ENCODE measurements around the gene ZAP70. TPM values are rescaled to one million over a fixed set of nuclear protein-coding genes. Genes with fewer than 3 reads are reported as not detected.

The ZAP70 gene
- total RNA-seq, 1 donor from 2014 or later: 3.8 TPM

GRCh38 chr2:97703741-97704140 lies 9.6 kb upstream of the ZAP70 start:
- H3K9me3 Mint-ChIP-seq (ENCODE audit: low read depth): no peaks in the 10 kb centered on the region
- no peak for DNase-seq (ENCODE audit: low spot score, unreplicated experiment)

DNA sequence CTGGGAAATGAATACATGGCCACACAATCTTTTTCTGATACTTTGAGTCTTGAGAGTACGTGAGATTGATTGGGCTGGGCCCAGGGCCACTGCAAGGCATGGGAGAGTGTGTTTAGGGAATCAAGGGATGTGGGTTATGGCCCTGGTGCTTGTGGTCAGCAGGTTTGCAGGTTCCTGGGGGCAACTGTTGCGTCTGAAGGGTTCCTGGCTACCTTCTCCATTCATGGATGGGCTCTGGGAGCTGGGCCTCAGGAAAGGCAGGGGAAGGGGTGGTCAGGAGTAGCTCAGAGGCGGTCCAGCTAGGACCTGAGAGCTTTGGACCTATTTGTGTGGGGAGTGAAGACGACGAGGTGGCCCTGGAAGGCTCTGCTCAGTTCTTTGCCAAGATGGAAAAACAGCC lies 8.4 kb upstream of the ZAP70 start:
- no peak overlapping the region for H3K27ac Mint-ChIP-seq
- H3K4me3 Mint-ChIP-seq (ENCODE audit: low read depth): no peak overlapping the region
- H3K36me3 Mint-ChIP-seq (ENCODE audit: insufficient read depth): peaks cover under 1% of the 10 kb centered on the region
- peaks cover 5% of the 10 kb centered on the region for H3K4me1 Mint-ChIP-seq (ENCODE audit: low read depth)
- H3K27me3 Mint-ChIP-seq: no peaks in the 10 kb centered on the region
- no peak for TF ChIP-seq CTCF (IDR thresholded peaks at IDR 0.05; ENCODE audit: unreplicated experiment)
- DNase-seq (ENCODE audit: low spot score, unreplicated experiment): no peak
- no peaks in the 10 kb centered on the region for H3K9me3 Mint-ChIP-seq (ENCODE audit: low read depth)

More at GRCh38 chr2:97703741-97704140, 9.6 kb upstream of the ZAP70 start:
- Mint-ChIP-seq H3K27me3 (no peaks in the 10 kb centered on the region), H3K27ac (no peak overlapping the region), H3K4me3 (ENCODE audit: low read depth) (no peak overlapping the region), H3K36me3 (ENCODE audit: insufficient read depth) (no peaks in the 10 kb centered on the region), H3K4me1 (ENCODE audit: low read depth) (peaks cover 4% of the 10 kb centered on the region)
- no peak for TF ChIP-seq CTCF (IDR thresholded peaks at IDR 0.05; ENCODE audit: unreplicated experiment)

GRCh38 chr2:97706112-97706511 lies 7.3 kb upstream of the ZAP70 start:
- H3K27ac Mint-ChIP-seq: no peak overlapping the region
- H3K27me3 Mint-ChIP-seq: no peaks in the 10 kb centered on the region
- DNase-seq (ENCODE audit: low spot score, unreplicated experiment): no peak
- H3K9me3 Mint-ChIP-seq (ENCODE audit: low read depth): no peaks in the 10 kb centered on the region
- peaks cover 2% of the 10 kb centered on the region for H3K36me3 Mint-ChIP-seq (ENCODE audit: insufficient read depth)
- peaks cover 7% of the 10 kb centered on the region for H3K4me1 Mint-ChIP-seq (ENCODE audit: low read depth)
- no peak overlapping the region for H3K4me3 Mint-ChIP-seq (ENCODE audit: low read depth)
- TF ChIP-seq CTCF (IDR thresholded peaks at IDR 0.05; ENCODE audit: unreplicated experiment): no peak

DNA sequence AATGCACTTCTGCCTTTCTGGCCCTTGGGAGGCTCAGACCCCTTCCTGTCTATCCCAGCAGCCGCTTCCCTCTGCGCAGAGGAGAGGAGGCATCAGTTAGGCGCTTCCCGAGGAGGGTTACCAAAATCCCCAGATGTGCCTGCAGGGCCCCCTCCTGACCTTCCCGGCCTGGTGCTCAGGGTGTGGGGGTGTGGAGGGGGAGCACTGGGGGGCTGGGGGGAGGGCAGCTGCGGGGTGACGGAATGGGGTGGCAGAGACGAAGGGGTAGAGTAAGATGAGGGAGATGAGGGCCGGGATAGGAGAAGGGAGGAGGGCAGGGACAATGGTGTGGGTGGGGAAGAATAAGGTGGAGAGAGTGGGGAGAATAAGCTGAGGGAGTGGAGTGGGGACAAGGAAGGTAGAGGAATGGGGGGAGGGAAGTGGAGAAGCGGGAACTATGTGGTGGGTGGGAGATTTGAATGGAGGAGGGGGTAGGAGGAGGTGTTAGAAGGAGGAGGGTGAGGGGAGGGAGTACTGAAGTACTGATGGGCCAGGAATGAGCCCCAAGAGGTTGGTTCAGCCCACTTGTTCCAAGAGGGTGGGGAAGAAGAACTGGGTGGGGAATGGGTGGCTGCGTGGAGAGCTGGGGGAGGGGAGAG lies 6.5 kb upstream of the ZAP70 start:
- Mint-ChIP-seq H3K27ac (no peak overlapping the region), H3K36me3 (ENCODE audit: insufficient read depth) (peaks cover 2% of the 10 kb centered on the region), H3K4me1 (ENCODE audit: low read depth) (peaks cover 12% of the 10 kb centered on the region), H3K4me3 (ENCODE audit: low read depth) (no peak overlapping the region), H3K27me3 (no peaks in the 10 kb centered on the region), H3K9me3 (ENCODE audit: low read depth) (no peaks in the 10 kb centered on the region)
- TF ChIP-seq CTCF (IDR thresholded peaks at IDR 0.05; ENCODE audit: unreplicated experiment): no peak
- DNase-seq (ENCODE audit: low spot score, unreplicated experiment): no peak

DNA sequence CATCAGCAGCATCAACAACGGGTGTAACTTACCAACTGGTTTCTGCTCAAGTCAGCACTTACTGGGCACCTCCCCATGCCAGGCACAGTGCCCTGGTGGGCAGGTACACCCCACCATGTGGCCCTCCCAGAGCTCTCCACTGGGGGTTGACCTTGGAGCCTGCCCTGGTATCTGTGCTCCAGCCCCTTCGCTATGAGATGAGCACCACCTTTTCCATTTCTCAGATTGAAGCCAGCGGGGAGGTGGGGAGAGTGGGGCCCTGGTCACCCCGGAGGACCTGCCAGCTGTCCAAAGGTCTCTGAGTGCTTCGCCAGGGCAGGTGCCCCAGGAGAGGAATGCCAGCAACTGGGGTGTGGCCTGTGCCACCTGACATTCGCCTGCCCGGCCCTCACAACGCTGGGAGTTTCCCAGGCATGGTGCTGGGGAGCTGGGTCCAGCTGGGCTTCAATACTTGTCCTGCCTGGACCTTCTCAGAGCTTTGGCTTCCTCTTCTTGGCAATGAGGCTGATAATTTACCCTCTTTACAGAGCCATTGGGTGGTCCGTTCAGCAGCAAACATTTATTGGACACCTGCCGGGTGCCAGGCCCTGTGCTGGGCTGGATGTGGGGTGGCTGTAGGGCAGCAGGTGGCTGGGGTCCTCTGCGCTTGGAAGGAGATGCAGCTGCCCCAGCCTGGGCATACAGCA lies 5.9 kb upstream of the ZAP70 start:
- Mint-ChIP-seq H3K27me3 (no peaks in the 10 kb centered on the region), H3K27ac (no peak overlapping the region), H3K36me3 (ENCODE audit: insufficient read depth) (peaks cover 2% of the 10 kb centered on the region), H3K4me3 (ENCODE audit: low read depth) (no peak overlapping the region), H3K9me3 (ENCODE audit: low read depth) (no peaks in the 10 kb centered on the region), H3K4me1 (ENCODE audit: low read depth) (peaks cover 19% of the 10 kb centered on the region)
- no peak for DNase-seq (ENCODE audit: low spot score, unreplicated experiment)
- no peak for TF ChIP-seq CTCF (IDR thresholded peaks at IDR 0.05; ENCODE audit: unreplicated experiment)

All from progenitor cell of endocrine pancreas (in vitro differentiated cells).